GM12878 (cell line): Measurements from ENCODE around the gene PDZRN4. TPM values are rescaled to one million over a fixed set of nuclear protein-coding genes. Genes with fewer than 3 reads are reported as not detected.

Experiments
- ATAC-seq: fragments of 200-7000 bp; cut with Tn5 transposase; 3 replicates; pipeline ENCODE4 v1.9.1; 2020; ENCODE audit warnings: mild to moderate bottlenecking, moderate library complexity
- BruUV-seq: library from RNA; stranded (reverse); fragments of 400-500 nt; replicated peaks from 2 replicates; lab custom pipeline; 2021; lab: Mats Ljungman, UMichigan
- CTCF ChIA-PET: fragments of 300-600 bp; sonication (Branson Sonifier 250); formaldehyde crosslinking; extraction: SDS; loops from one replicate; lab custom pipeline; 2021; ENCODE audit warnings: inconsistent platforms; lab: Yijun Ruan, JAX
- POLR2A ChIA-PET: fragments of 350-600 bp; formaldehyde crosslinking; extraction: SDS; loops from one replicate; lab custom pipeline; 2021; ENCODE audit warnings: inconsistent platforms; lab: Charles Lee
- RAD21 ChIA-PET: fragments of 300-600 bp; sonication (Branson Sonifier 250); formaldehyde crosslinking; loops from one replicate; lab custom pipeline; 2023; ENCODE audit warnings: antibody characterized with exemption; ENCODE audit not compliant: unreplicated experiment; lab: Charles Lee
- SMC1A ChIA-PET: fragments of 300-600 bp; sonication (Branson Sonifier 250); formaldehyde crosslinking; loops from one replicate; lab custom pipeline; 2023; ENCODE audit not compliant: unreplicated experiment, uncharacterized antibody; lab: Charles Lee
- DNase-seq: peaks from one replicate; pipeline ENCODE4 v3.0.0-alpha.2; 2011; ENCODE audit warnings: low read depth, low spot score
- FAIRE-seq: peaks from 3 replicates; lab custom pipeline; 2011; peaks lifted over from hg19 to GRCh38; lab: Jason Lieb, UNC
- H2AFZ ChIP-seq: 2 replicates; pipeline ENCODE4 v1.6.0; 2011; ENCODE audit warnings: low read depth, low read length, control low read depth; ENCODE audit not compliant: control insufficient read depth
- H3K27ac ChIP-seq: 2 replicates; pipeline ENCODE4 v1.5.1; 2011; ENCODE audit warnings: control low read depth; ENCODE audit not compliant: control insufficient read depth, insufficient read depth
- H3K27me3 ChIP-seq, 2 experiments: replicated peaks in 1 of 2; 2 replicates each; pipeline versions ENCODE4 v1.6.0 to v1.6.1; 2011; ENCODE audit warnings: low read length in 1 of 2; ENCODE audit not compliant: control insufficient read depth in 2 of 2, insufficient read depth in 2 of 2
- H3K36me3 ChIP-seq, 2 experiments: 2 replicates each; pipeline ENCODE4 v1.5.1; 2011; ENCODE audit warnings: low read length in 1 of 2; ENCODE audit not compliant: control insufficient read depth in 2 of 2, insufficient read depth in 2 of 2
- H3K4me1 ChIP-seq: 2 replicates; pipeline ENCODE4 v1.6.1; 2011; ENCODE audit warnings: mild to moderate bottlenecking, low read length, moderate library complexity, mixed read lengths; ENCODE audit not compliant: control insufficient read depth, insufficient read depth
- H3K4me2 ChIP-seq: 2 replicates; pipeline ENCODE4 v1.6.0; 2011; ENCODE audit warnings: control low read depth; ENCODE audit not compliant: control insufficient read depth, insufficient read depth
- H3K4me3 ChIP-seq: fragments of 200-600 bp; sonication (generic); 2 replicates; pipeline ENCODE4 v1.5.1; 2016
- H3K79me2 ChIP-seq: 2 replicates; pipeline ENCODE4 v1.6.0; 2011; ENCODE audit warnings: low read length; ENCODE audit not compliant: control insufficient read depth, insufficient read depth
- H3K9ac ChIP-seq: 2 replicates; pipeline ENCODE4 v1.8.0; 2011; ENCODE audit warnings: low read length, control low read depth, mixed read lengths; ENCODE audit not compliant: control insufficient read depth, insufficient read depth
- H3K9me3 ChIP-seq: replicated peaks from 3 replicates; pipeline ENCODE4 v1.5.1; 2011; ENCODE audit warnings: mild to moderate bottlenecking, low read length; ENCODE audit not compliant: control insufficient read depth, insufficient read depth
- H4K20me1 ChIP-seq: 2 replicates; pipeline ENCODE4 v1.6.0; 2011; ENCODE audit not compliant: control insufficient read depth, insufficient read depth
- ATF7 ChIP-seq: fragments of 450-650 bp; IDR thresholded peaks from 2 replicates; pipeline ENCODE4 v1.6.1; 2016; ENCODE audit warnings: low read depth, mild to moderate bottlenecking
- CBX5 ChIP-seq: sonication (generic); IDR thresholded peaks from 2 replicates; pipeline ENCODE4 v1.6.1; 2016; ENCODE audit warnings: low read depth, moderate library complexity, mild to moderate bottlenecking, inconsistent platforms
- CHD4 ChIP-seq: fragments of 200-600 bp; sonication (generic); IDR thresholded peaks from 2 replicates; pipeline ENCODE4 v1.6.1; 2016; ENCODE audit warnings: mild to moderate bottlenecking
- CUX1 ChIP-seq: IDR thresholded peaks from 2 replicates; pipeline ENCODE4 v1.6.1; 2012; ENCODE audit warnings: improper control_type of control experiment, low read depth, low read length; ENCODE audit not compliant: insufficient replicate concordance
- NR2F1 ChIP-seq: fragments of 450-650 bp; conservative IDR thresholded peaks from 2 replicates; pipeline ENCODE4 v1.6.1; 2017; ENCODE audit warnings: mild to moderate bottlenecking
- ZBTB33 ChIP-seq: fragments of 450-650 bp; IDR thresholded peaks from 2 replicates; pipeline ENCODE4 v1.6.1; 2017; ENCODE audit warnings: mild to moderate bottlenecking
- WGBS: methylation state at CpG from one replicate; pipeline ENCODE4 v1.1.6; 2016; ENCODE audit warnings: low lambda C conversion rate; ENCODE audit not compliant: insufficient replicate concordance, insufficient coverage; ENCODE audit errors: missing lambda C conversion rate; 5-methylcytosine and 5-hydroxymethylcytosine counted together
- in situ Hi-C: fragments of 300-500 bp; cut with MboI; formaldehyde crosslinking; loops from 9 replicates; pipeline ENCODE4 v1.14.3; 2018; ENCODE audit warnings: mixed read lengths
- intact Hi-C: fragments of 100-400 bp; cut with micrococcal nuclease; formaldehyde crosslinking; loops from one replicate; pipeline ENCODE4 v1.14.2; 2022; ENCODE audit not compliant: unreplicated experiment
- polyA plus RNA-seq, 11 experiments: library from polyadenylated mRNA; depleted of rRNA in 4 of 11; unstranded in 6 of 11; stranded (reverse) in 5 of 11; fragments of >200 nt; fragmentation: Nextera tagmentation in 4 of 11; fragmentation: Illumina TruSeq in 1 of 11; extraction: Ambion mirVana in 4 of 11; extraction: Trizol in 1 of 11; gene quantifications; 1 replicate in 1 of 11; 2 replicates in 10 of 11; pipeline versions ENCODE4 v1.2.1 to v1.2.3, GENCODE V29; 2011 to 2016; ENCODE audit warnings: inconsistent platforms in 2 of 11, missing spikeins in 2 of 11, low read depth in 1 of 11
- total RNA-seq, 4 experiments: library from RNA; depleted of rRNA in 3 of 4; stranded (reverse); fragments of >200 nt in 3 of 4; fragmentation: Illumina TruSeq in 1 of 4; extraction: Trizol in 1 of 4; gene quantifications; 2 replicates each; pipeline versions ENCODE4 v1.2.1 to v1.2.3, GENCODE V29; 2013 to 2021

Gene PDZRN4
- total and polyA plus RNA-seq, 10 of the 15 experiments (the other 5 are each of a cell fraction or from before 2014, with no cell fraction given) = 0.03 TPM; not detected in 9

- no peak overlapping the region for H3K27ac ChIP-seq
- ChIA-PET POLR2A (no interaction called here), SMC1A (no interaction called here)
- no peak overlapping the region for H3K9ac ChIP-seq
- in situ Hi-C loops (no loop called here), intact Hi-C loops (no loop called here)
- FAIRE-seq = no peak
- H3K4me3 ChIP-seq = no peak overlapping the region
- no peak for TF ChIP-seq CHD4
- TF ChIP-seq CUX1 = no peak
- TF ChIP-seq ATF7 = no peak
- TF ChIP-seq CBX5 = no peak
- TF ChIP-seq NR2F1 = no peak
- TF ChIP-seq ZBTB33 = no peak
- TF ChIP-seq, all 136 proteins: peak for 0
- no peaks in the 10 kb centered on the region for H3K79me2 ChIP-seq
- H4K20me1 ChIP-seq = no peaks in the 10 kb centered on the region
- H3K9me3 ChIP-seq = no peaks in the 10 kb centered on the region
- H3K27me3 ChIP-seq = no peaks in the 10 kb centered on the region
- no peak for DNase-seq
- H2AFZ ChIP-seq = no peak overlapping the region
- ChIA-PET CTCF (no interaction called here), RAD21 (no interaction called here)
- no peak overlapping the region for H3K4me2 ChIP-seq
- ATAC-seq = no peak
- H3K36me3 ChIP-seq = no peaks in the 10 kb centered on the region
- H3K4me1 ChIP-seq = no peaks in the 10 kb centered on the region
- 32% methylated on average over 3 of the region's 3 CpGs for WGBS
- no TSS peak for BruUV-seq
Observed at GRCh38 chr12:41468341-41468740, 280.2 kb downstream of the PDZRN4 start.
